Upper lobe of right lung (tissue), 1 donor: ENCODE results near the gene KHK. TPM values are rescaled to one million over a fixed set of nuclear protein-coding genes. Genes with fewer than 3 reads are reported as not detected.

Experiments used
- ATAC-seq: fragments of 200-7000 bp; cut with Tn5 transposase; one replicate; pipeline ENCODE4 v1.9.1; 2020; ENCODE audit warnings: mild to moderate bottlenecking, moderate library complexity
- DNase-seq: peaks from one replicate; pipeline ENCODE4 v3.0.0-alpha.2; 2020
- H3K27ac ChIP-seq: fragments of 200-600 bp; one replicate; pipeline ENCODE4 v1.8.0; 2022
- H3K27me3 ChIP-seq: fragments of 200-600 bp; one replicate; pipeline ENCODE4 v1.8.0; 2022; ENCODE audit warnings: mild to moderate bottlenecking
- H3K36me3 ChIP-seq: fragments of 200-600 bp; one replicate; pipeline ENCODE4 v1.8.0; 2022
- H3K4me1 ChIP-seq: fragments of 200-600 bp; one replicate; pipeline ENCODE4 v1.8.0; 2022
- H3K4me3 ChIP-seq: fragments of 200-600 bp; one replicate; pipeline ENCODE4 v1.8.0; 2022; ENCODE audit warnings: mild to moderate bottlenecking
- H3K9me3 ChIP-seq: fragments of 200-600 bp; one replicate; pipeline ENCODE4 v1.8.0; 2022
- intact Hi-C: fragments of 100-400 bp; cut with DNase I; formaldehyde crosslinking; loops from one replicate; pipeline ENCODE4 v1.11.0; 2022
- total RNA-seq: library from RNA; stranded (reverse); fragmentation: NEBNext Ultra II Directional; extraction: Animal tissue kit (Norgen Biotek cat#: 25700); gene quantifications from one replicate; pipeline ENCODE4 v1.2.1, GENCODE V29; 2021
- TF ChIP-seq, protein P1 (sequence below): fragments of 200-600 bp; IDR thresholded peaks from one replicate; pipeline ENCODE4 v1.8.0; 2022; ENCODE audit warnings: antibody characterized with exemption
- donor health status: DM: no; HTN: yes; CAD: no; lungs with severe emphysema.

Gene KHK
- total RNA-seq, 1 donor from 2014 or later, result 4.9 TPM

DNA sequence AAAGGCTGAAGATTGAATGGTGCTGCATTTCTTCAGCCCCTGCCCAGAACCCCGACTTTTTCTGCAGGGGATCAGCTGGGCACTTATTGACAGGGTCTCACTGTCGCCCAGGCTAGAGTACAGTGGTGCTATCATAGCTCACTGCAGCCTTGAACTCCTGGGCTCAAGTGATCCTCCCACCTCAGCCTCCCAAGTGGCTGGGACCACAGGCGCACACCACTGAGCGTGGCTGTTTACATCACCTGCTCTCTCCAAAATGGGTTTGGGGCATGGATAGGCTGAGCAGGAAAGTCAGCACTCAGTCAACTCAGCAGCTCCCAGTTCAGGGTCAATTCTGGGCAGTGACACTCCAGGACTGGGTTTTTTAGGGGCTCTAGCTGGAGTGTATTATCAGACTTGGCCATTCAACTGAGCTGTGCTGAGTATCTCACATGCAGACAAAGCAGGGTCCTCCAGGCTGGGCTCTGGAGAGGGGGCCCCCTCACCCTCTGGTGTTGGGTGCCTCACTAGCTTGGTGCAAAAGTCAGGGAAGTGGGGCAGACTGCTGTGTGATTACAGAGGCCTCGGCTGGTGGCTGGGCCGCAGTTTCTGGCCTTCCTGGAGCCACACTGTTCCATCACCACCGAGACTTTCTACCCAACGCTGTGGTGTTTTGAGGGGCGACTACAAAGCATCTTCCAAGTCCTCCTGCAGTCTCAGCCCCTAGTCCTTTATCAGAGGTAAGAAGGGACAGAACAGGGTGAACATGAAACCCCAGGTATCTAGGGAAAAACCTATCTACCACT, 41.5 kb downstream of the KHK start:
- H3K9me3 ChIP-seq, result no peaks in the 10 kb centered on the region
- no peaks in the 10 kb centered on the region for H3K27me3 ChIP-seq
- H3K4me3 ChIP-seq, result no peak overlapping the region
- ATAC-seq, result no peak
- TF ChIP-seq, protein P1, sequence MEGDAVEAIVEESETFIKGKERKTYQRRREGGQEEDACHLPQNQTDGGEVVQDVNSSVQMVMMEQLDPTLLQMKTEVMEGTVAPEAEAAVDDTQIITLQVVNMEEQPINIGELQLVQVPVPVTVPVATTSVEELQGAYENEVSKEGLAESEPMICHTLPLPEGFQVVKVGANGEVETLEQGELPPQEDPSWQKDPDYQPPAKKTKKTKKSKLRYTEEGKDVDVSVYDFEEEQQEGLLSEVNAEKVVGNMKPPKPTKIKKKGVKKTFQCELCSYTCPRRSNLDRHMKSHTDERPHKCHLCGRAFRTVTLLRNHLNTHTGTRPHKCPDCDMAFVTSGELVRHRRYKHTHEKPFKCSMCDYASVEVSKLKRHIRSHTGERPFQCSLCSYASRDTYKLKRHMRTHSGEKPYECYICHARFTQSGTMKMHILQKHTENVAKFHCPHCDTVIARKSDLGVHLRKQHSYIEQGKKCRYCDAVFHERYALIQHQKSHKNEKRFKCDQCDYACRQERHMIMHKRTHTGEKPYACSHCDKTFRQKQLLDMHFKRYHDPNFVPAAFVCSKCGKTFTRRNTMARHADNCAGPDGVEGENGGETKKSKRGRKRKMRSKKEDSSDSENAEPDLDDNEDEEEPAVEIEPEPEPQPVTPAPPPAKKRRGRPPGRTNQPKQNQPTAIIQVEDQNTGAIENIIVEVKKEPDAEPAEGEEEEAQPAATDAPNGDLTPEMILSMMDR, result no peak
- DNase-seq, result no peak
- no peak overlapping the region for H3K27ac ChIP-seq
- H3K4me1 ChIP-seq, result peaks cover 9% of the 10 kb centered on the region
- intact Hi-C loops, result no loop called here
- H3K36me3 ChIP-seq, result peaks cover 26% of the 10 kb centered on the region

DNA sequence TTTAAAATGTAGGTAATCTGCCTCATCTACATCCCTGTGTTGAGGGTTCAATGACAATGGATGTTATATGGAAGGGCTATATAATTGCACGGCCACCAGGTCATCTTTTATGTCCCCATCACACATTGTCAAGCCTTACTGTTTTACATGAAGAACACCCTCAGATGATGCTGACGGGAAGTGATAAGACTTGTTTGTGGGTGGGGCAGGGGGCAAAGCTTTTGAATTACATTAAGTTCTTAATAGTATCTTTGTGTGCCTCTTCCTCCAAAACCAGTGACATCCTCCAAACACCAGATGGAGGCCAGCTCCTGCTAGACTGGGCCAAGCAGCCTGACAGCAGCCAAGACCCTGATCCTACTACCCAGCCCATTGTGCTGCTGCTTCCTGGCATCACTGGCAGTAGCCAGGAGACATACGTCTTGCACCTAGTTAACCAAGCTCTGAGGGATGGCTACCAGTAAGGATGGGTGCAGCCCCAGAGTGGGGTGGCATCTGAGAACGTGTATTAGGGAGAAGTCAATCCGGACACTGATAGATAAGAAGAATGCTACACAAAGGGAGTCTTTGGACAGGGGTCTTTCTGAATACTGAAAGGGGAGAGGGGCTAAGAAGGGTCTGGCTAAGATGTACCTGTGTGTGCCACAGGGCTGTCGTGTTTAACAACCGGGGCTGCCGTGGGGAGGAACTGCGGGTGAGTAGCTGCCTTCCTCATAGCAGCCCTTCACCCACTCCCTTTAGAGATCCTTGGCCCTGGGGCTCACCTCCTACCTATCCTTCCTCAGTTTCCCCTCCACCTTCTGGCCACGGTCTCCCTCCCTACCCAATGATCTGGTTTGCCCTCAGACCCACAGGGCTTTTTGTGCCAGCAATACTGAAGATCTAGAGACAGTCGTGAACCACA, 42.3 kb downstream of the KHK start:
- no peak overlapping the region for H3K27ac ChIP-seq
- peaks cover 13% of the 10 kb centered on the region for H3K4me1 ChIP-seq
- H3K9me3 ChIP-seq, result no peaks in the 10 kb centered on the region
- DNase-seq, result no peak
- TF ChIP-seq, protein P1, result no peak
- no peak overlapping the region for H3K4me3 ChIP-seq
- no peaks in the 10 kb centered on the region for H3K27me3 ChIP-seq
- no peak for ATAC-seq
- H3K36me3 ChIP-seq, result peaks cover 26% of the 10 kb centered on the region
- intact Hi-C loops, result no loop called here

DNA sequence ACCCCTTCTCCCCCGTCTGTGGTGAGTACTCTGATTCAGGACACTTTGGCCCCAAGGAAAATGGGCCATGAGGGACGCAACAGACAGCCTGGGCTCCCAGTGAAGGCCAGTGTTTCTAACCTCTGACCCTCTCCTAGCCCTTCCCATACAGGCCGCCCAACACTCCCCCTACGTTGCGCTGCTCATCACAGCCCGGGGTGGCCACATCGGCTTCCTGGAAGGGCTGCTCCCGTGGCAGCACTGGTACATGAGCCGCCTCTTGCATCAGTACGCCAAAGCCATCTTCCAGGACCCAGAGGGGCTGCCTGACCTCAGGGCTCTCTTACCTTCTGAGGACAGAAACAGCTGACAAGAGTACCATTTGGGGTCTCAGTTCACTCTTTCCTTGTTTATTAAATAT, 43.8 kb downstream of the KHK start:
- TF ChIP-seq, protein P1, result no peak
- no peak overlapping the region for H3K4me3 ChIP-seq
- DNase-seq, result no peak
- no peak overlapping the region for H3K27ac ChIP-seq
- peaks cover 13% of the 10 kb centered on the region for H3K4me1 ChIP-seq
- intact Hi-C loops, result no loop called here
- no peaks in the 10 kb centered on the region for H3K27me3 ChIP-seq
- H3K9me3 ChIP-seq, result no peaks in the 10 kb centered on the region
- ATAC-seq, result no peak
- H3K36me3 ChIP-seq, result peaks cover 26% of the 10 kb centered on the region

DNA sequence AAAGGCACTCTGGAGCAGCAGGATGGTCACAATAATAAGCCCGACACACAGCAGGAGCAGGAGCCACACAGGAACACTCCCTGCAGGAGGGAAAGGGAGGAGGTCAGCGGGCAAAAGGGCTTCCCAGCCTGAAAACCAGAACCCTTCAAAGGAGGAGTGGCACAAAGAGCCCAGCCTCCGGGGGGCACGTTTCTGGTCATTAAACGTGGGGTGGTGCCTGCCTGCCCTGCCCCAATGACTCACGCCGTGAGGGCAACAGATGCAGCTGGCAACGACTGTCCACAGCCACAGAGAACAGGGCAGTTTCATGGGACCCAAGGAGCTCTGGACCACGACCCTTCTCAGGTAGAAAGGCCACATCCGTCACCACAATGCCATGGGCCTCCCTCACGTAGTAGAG, 44.9 kb downstream of the KHK start:
- intact Hi-C loops, result no loop called here
- DNase-seq, result no peak
- TF ChIP-seq, protein P1, result no peak
- Histone ChIP-seq H3K4me3 (no peak overlapping the region), H3K9me3 (no peaks in the 10 kb centered on the region), H3K36me3 (peaks cover 26% of the 10 kb centered on the region), H3K4me1 (peaks cover 13% of the 10 kb centered on the region), H3K27me3 (no peaks in the 10 kb centered on the region), H3K27ac (no peak overlapping the region)
- ATAC-seq, result no peak

DNA sequence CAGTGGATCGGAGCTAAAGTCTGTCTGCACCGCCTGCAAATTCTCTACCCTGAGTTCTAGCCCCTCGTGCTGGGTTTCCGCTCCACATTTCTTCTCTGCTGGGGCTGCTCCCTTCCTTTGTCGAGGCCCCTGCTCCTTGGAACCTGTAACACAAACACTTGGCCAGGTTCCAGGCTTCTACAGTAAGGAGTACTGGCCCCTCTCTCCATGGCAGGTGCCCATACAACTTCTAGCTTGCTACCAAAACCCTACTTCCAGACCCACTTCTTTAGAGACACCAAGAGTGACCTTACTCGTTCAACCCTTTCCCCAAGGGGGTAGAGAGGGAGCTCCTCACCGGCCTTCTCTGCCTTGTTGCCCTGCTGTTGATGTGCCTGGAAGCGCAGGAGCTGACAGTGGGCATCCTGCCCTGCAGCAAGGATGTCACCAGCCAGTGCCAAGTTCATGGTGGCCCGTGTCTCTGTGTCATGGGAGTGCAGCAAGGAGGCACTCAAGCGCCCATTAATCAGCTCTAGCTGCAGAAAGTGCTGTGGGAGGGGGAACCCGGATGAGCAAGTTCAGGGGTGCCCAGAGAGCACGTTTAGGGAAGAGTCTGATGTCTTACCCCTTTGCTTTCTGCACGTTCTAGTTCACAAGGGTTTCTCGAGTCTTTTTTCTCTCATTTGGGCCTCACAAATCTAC, 46.8 kb downstream of the KHK start:
- Histone ChIP-seq H3K27me3 (no peaks in the 10 kb centered on the region), H3K36me3 (peaks cover 26% of the 10 kb centered on the region), H3K4me3 (peak overlapping the region; percentile 99), H3K9me3 (no peaks in the 10 kb centered on the region), H3K4me1 (peaks cover 13% of the 10 kb centered on the region), H3K27ac (peak overlapping the region; percentile 93)
- intact Hi-C loops, result no loop called here
- TF ChIP-seq, protein P1, result no peak
- DNase-seq, result no peak
- no peak for ATAC-seq
